HL-60/S4 treated with phorbol 12-myristate 13-acetate at 8.2 ng/mL for 4 days and 3 days (cell line): ENCODE measurements around the gene TBL1XR1.

Experiments
- in situ Hi-C: fragments of 300-500 bp; cut with MboI; formaldehyde crosslinking; loops from 2 replicates; pipeline ENCODE4 v1.15.0; 2022; ENCODE audit warnings: low sequenced_read_pairs

TBL1XR1 gene

DNA sequence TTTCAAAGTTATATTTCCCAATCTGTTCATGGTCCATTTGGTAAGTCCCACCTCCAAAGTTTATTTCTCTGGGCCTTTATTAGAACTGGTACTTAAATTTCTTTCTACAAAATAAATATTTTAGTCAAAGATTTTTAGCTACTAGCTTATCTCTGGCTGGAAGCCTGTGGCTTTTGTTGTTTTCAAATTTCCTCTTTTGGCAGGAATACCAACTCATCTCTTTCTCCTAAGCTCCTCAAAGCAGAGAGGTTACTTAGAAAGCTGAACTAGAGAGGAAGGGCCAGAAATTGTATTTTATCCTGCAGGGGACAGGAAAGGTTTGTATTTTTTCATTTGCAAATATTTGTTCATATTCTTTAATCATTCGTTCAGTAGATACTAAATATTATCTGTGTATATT is 227.8 kb downstream of the TBL1XR1 start:
- in situ Hi-C loops = no loop called here
